ENCODE measurements around the gene TGM2. TPM values are rescaled to one million over a fixed set of nuclear protein-coding genes. Genes with fewer than 3 reads are reported as not detected.
A peak's percentile ranks its signal among the peaks of the same experiment; 100 is the strongest.

TGM2 gene
- polyA plus RNA-seq, 2 of the 4 experiments (the other 2 are of a cell fraction), result 173 to 441 TPM

- H3K4me1 ChIP-seq, result peaks cover 20% of the 10 kb centered on the region
- CTCF ChIA-PET, result interaction anchor here (1.0 to 4.0 kb wide), 8 partner anchors 17 to 529 kb away, joined by 3 to 23 read pairs (median 4); no protein-coding TSS in a partner anchor
- DNase-seq (ENCODE audit: low read depth in 1 of 2, low spot score in 1 of 2), result no peak
- no peak for FAIRE-seq
- TF ChIP-seq HES2 (IDR thresholded peaks at IDR 0.05) (no peak), PBX3 (IDR thresholded peaks at IDR 0.05) (no peak), RCOR1 (IDR thresholded peaks at IDR 0.05; ENCODE audit: low read depth, low read length) (no peak), CBX8 (IDR thresholded peaks at IDR 0.05) (no peak), HOXA7 (CRISPR knock-in tag; IDR thresholded peaks at IDR 0.05) (no peak), MAFK (IDR thresholded peaks at IDR 0.05; ENCODE audit: partially characterized antibody) (no peak), E2F6 (IDR thresholded peaks at IDR 0.05; ENCODE audit: borderline replicate concordance, low read depth) (no peak), ZSCAN20 (CRISPR knock-in tag; IDR thresholded peaks at IDR 0.05) (no peak)
- H3K27ac ChIP-seq, result peak overlapping the region; percentile 68 to 85; a peak in 5 of 6 replicates
- no peak for ATAC-seq
- no peaks in the 10 kb centered on the region for H3K9me3 ChIP-seq
- POLR2A ChIA-PET, result no interaction called here
- no peak overlapping the region for H3K4me3 ChIP-seq
- peak overlapping the region; percentile 41; the same call in 2 of the 3 replicates for H3K4me2 ChIP-seq
- WGBS (ENCODE audit: missing lambda C conversion rate), result 91% methylated on average over 8 of the region's 8 CpGs
These were observed 71.4 kb downstream of the TGM2 start for GRCh38 chr20:38093641-38094077.

GRCh38 chr20:38092915-38093314, 72.2 kb downstream of the TGM2 start:
- ChIA-PET CTCF (interaction anchor here (1.0 to 4.0 kb wide), 8 partner anchors 10 to 129 kb away, joined by 3 to 23 read pairs (median 5); no protein-coding TSS in a partner anchor), POLR2A (no interaction called here)
- ATAC-seq (no peak), DNase-seq (ENCODE audit: low read depth in 1 of 2, low spot score in 1 of 2) (no peak), FAIRE-seq (no peak)
- Histone ChIP-seq H3K4me3 (no peak overlapping the region), H3K4me1 (peaks cover 20% of the 10 kb centered on the region), H3K4me2 (no peak overlapping the region), H3K9me3 (no peaks in the 10 kb centered on the region), H3K27ac (peak overlapping the region in 1 of 2 experiments; percentile 85; a peak in 2 of 6 replicates)
- TF ChIP-seq EHMT2 (IDR thresholded peaks at IDR 0.05; ENCODE audit: low read depth), result no peak

GRCh38 chr20:38092260-38092857, 72.7 kb downstream of the TGM2 start:
- CTCF ChIA-PET, result interaction anchor here (1.0 to 4.0 kb wide), 10 partner anchors 10 to 129 kb away, joined by 3 to 23 read pairs (median 4); no protein-coding TSS in a partner anchor
- FAIRE-seq, result no peak
- TF ChIP-seq TFCP2L1 (CRISPR knock-in tag; IDR thresholded peaks at IDR 0.05) (no peak), HOXB5 (CRISPR knock-in tag; IDR thresholded peaks at IDR 0.05) (no peak), CEBPB (IDR thresholded peaks at IDR 0.05) (no peak), JUNB (IDR thresholded peaks at IDR 0.05) (no peak), POLR2AphosphoS2 (conservative IDR thresholded peaks at IDR 0.05; ENCODE audit: low read length) (no peak), HEYL (CRISPR knock-in tag; IDR thresholded peaks at IDR 0.05) (no peak), PBX3 (IDR thresholded peaks at IDR 0.05) (no peak), REST (IDR thresholded peaks at IDR 0.05) (no peak), MYC (IDR thresholded peaks at IDR 0.05; ENCODE audit: borderline replicate concordance, low read length) (no peak), HOXA7 (CRISPR knock-in tag; IDR thresholded peaks at IDR 0.05) (no peak), HDAC2 (IDR thresholded peaks at IDR 0.05) (no peak)
- Histone ChIP-seq H3K4me1 (peaks cover 20% of the 10 kb centered on the region), H3K4me2 (no peak overlapping the region), H3K9me3 (no peaks in the 10 kb centered on the region), H3K4me3 (no peak overlapping the region), H3K27ac (peak overlapping the region in 1 of 2 experiments; percentile 85; a peak in 1 of 6 replicates)
- DNase-seq (ENCODE audit: low read depth in 1 of 2, low spot score in 1 of 2), result no peak
- WGBS (ENCODE audit: missing lambda C conversion rate), result 96% methylated on average over 12 of the region's 12 CpGs
- no peak for ATAC-seq
- POLR2A ChIA-PET, result no interaction called here
